Central memory CD8-positive, alpha-beta T cell (primary cell): Measurements from ENCODE around the gene MT3.
"Not testable (repeated sequence)": the region's sequence is repeated elsewhere in the genome, so short reads cannot be mapped to it uniquely, and the experiment has no call there.

ENCODE experiments used
- ATAC-seq: fragments of 150-1000 bp; cut with Tn5 transposase; replicated peaks from 2 replicates; pipeline ENCODE4 v1.10.0; 2022; ENCODE audit warnings: mild to moderate bottlenecking, moderate FRiP score, moderate number of reproducible peaks; ENCODE audit not compliant: poor library complexity, severe bottlenecking; ENCODE audit errors: extremely low read depth
- DNase-seq, 2 donors: peaks; one replicate each; pipeline ENCODE4 v3.0.0; 2021; ENCODE audit warnings: low spot score in 2 of 2
- H3K27ac Mint-ChIP-seq: one replicate; pipeline ENCODE4 v1.8.0; 2022; ENCODE audit warnings: low read depth, mild to moderate bottlenecking, moderate library complexity, mixed read lengths
- H3K27me3 Mint-ChIP-seq: one replicate; pipeline ENCODE4 v1.8.0; 2022; ENCODE audit warnings: mixed read lengths
- H3K36me3 Mint-ChIP-seq: one replicate; pipeline ENCODE4 v1.8.0; 2022; ENCODE audit warnings: mild to moderate bottlenecking, moderate library complexity, mixed read lengths; ENCODE audit not compliant: insufficient read depth
- H3K4me1 Mint-ChIP-seq: one replicate; pipeline ENCODE4 v1.8.0; 2022; ENCODE audit warnings: mixed read lengths
- H3K4me3 Mint-ChIP-seq: one replicate; pipeline ENCODE4 v1.8.0; 2022; ENCODE audit warnings: mild to moderate bottlenecking, moderate library complexity, mixed read lengths
- H3K9me3 Mint-ChIP-seq: one replicate; pipeline ENCODE4 v1.8.0; 2022; ENCODE audit warnings: mixed read lengths

Gene MT3

GRCh38 chr16:56617212-56618085 lies 28.1 kb downstream of the MT3 start:
- H3K27ac Mint-ChIP-seq, result no peak overlapping the region
- peaks cover 14% of the 10 kb centered on the region for H3K27me3 Mint-ChIP-seq
- ATAC-seq (no peak), DNase-seq (no peak)
- H3K36me3 Mint-ChIP-seq, result no peaks in the 10 kb centered on the region
- H3K4me1 Mint-ChIP-seq, result no peaks in the 10 kb centered on the region
- H3K9me3 Mint-ChIP-seq, result no peaks in the 10 kb centered on the region
- H3K4me3 Mint-ChIP-seq, result peak overlapping the region; percentile 53

DNA sequence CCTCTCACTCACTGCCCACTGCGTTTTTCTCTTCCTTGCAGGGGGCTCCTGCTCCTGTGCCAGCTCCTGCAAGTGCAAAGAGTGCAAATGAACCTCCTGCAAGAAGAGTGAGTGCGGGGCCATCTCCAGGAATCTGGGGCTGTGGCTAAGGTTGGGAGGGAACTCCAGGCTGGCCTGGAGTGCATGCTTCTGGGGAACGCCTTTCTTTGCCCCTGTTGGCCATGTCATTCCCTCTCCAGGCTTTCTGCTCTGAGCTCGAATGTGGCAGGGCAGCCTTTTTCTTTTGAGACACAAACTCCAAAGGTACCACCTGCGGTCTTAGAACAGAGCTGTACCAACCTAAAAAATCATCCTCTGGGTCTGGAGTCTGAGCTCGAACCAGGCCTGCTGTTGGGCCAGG lies 28.8 kb downstream of the MT3 start:
- Mint-ChIP-seq H3K4me1 (no peaks in the 10 kb centered on the region), H3K27ac (no peak overlapping the region), H3K4me3 (no peak overlapping the region), H3K36me3 (no peaks in the 10 kb centered on the region), H3K9me3 (no peaks in the 10 kb centered on the region), H3K27me3 (peaks cover 14% of the 10 kb centered on the region)
- ATAC-seq, result no peak
- no peak for DNase-seq

DNA sequence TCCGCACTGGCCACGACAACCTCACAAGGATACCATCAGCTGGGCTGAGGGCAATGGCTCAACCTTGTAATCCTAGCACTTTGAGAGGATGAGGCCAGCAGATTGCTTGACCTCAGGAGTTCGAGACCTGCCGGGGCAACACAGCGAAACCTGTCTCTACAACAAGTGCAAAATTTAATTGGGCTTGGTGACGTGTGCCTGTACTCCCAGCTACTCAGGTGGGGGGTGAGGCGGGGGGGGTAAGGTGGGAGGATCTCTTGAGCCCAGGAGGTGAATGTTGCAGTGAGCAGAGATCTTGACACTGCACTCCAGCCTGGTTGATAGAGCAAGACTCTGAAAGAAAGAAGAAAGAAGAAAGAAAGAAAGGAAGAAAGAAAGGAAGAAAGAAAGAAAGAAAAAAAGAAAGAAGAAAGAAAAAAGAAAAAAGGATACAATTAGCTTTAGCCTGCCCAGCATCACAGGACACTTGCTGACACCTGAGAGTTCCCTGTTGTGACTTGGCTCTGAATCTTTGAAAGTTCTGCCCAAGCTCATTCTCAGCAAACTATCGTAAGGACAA lies 31.1 kb downstream of the MT3 start:
- Mint-ChIP-seq H3K36me3 (peaks cover 2% of the 10 kb centered on the region), H3K27me3 (peaks cover 14% of the 10 kb centered on the region)
- no peak for ATAC-seq

DNA sequence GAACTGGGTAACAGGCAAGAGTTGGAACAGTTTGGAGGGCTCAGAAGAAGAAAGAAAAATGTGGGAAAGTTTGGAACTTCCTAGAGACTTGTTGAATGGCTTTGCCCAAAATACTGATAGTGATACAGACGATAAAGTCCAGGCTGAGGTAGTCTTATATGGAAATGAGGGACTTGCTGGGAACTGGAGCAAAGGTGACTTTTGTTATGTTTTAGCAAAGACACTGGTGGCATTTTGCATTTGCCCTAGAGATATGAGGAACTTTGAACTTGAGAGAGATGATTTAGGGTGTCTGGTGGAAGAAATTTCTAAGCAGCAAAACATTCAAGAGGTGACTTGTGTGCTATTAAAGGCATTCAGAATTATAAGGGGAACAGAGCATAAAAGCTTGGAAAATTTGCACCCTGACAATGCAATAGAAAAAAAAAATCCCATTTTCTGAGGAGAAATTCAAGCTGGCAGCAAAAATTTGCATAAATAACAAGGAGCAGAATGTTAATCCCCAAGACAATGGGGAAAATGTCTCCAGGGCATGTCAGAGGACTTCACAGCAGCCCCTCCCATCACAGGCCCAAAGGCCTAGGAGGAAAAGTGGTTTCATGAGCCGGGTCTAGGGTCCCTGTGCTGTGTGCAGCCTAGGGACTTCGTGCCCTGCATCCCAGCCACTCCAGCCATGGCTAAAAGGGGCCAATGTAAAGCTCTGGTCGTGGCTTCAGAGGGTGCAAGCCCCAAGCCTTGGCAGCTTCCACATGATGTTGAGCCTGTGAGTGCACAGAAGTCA lies 32.5 kb downstream of the MT3 start:
- H3K4me3 Mint-ChIP-seq, ATAC-seq, H3K27ac Mint-ChIP-seq, H3K9me3 Mint-ChIP-seq, DNase-seq, H3K36me3 Mint-ChIP-seq: not testable (repeated sequence)
- Mint-ChIP-seq H3K4me1 (peaks cover 15% of the 10 kb centered on the region), H3K27me3 (peaks cover 10% of the 10 kb centered on the region)

More for the DNA sequence above, 31.1 kb downstream of the MT3 start:
- H3K4me3 Mint-ChIP-seq, result no peak overlapping the region
- no peak for DNase-seq
- H3K27ac Mint-ChIP-seq, result no peak overlapping the region
- no peaks in the 10 kb centered on the region for H3K9me3 Mint-ChIP-seq
- H3K4me1 Mint-ChIP-seq, result peaks cover 8% of the 10 kb centered on the region

DNA sequence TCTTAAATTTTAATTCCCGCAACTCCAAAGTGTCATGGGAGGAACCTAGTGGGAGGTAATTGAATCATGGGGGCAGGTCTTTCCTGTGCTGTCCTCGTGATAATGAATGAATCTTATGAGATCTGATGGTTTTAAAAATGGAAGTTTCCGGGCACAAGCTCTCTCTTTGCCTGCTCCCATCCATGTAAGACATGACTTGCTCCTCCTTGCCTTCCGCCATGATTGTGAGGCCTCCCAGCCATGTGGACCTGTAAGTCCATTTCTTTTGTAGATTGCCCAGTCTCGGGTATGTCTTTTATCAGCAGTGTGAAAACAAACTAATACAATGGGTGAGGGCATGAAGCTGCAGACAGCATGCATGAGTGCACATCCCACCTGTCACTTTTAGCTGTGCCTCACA lies 33.9 kb downstream of the MT3 start:
- not testable (repeated sequence) for ATAC-seq

DNA sequence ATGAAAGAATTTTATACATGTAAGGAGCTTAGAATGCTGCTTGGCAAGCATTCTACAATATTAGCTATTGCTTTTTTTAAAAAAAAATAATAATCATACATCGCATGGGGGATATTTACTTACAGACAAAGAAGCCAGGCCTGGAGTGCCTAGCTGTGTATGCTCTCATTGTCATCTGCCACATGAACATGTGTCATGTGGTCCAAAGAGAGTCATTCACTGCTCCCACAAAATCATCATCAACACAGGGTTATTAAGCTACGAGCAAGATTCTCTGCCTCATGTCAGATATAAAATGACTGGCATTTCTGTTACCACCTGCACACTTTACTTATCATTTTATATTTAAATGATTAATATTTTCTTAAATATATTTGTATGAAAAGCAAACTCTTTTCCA lies 34.3 kb downstream of the MT3 start:
- peaks cover 15% of the 10 kb centered on the region for H3K4me1 Mint-ChIP-seq
- H3K27ac Mint-ChIP-seq, result no peak overlapping the region
- H3K9me3 Mint-ChIP-seq, result no peaks in the 10 kb centered on the region
- H3K4me3 Mint-ChIP-seq, result no peak overlapping the region
- H3K27me3 Mint-ChIP-seq, result no peaks in the 10 kb centered on the region
- ATAC-seq, result no peak
- DNase-seq, result no peak
- H3K36me3 Mint-ChIP-seq, result peaks cover 5% of the 10 kb centered on the region

More for the DNA sequence above, 33.9 kb downstream of the MT3 start:
- H3K27ac Mint-ChIP-seq, DNase-seq, H3K36me3 Mint-ChIP-seq, H3K27me3 Mint-ChIP-seq, H3K9me3 Mint-ChIP-seq, H3K4me3 Mint-ChIP-seq: not testable (repeated sequence)
- H3K4me1 Mint-ChIP-seq, result peaks cover 15% of the 10 kb centered on the region

GRCh38 chr16:56625140-56625942 lies 36.0 kb downstream of the MT3 start, which contains the start of gene MT1E:
TSS of gene MT1E (plus strand) at chr16:56625781. CDS start at chr16:56625852, 71 bp downstream.
- Mint-ChIP-seq H3K36me3 (peaks cover 5% of the 10 kb centered on the region), H3K27ac (peak within 1 kb of the TSS; percentile 91), H3K4me1 (peaks cover 15% of the 10 kb centered on the region), H3K9me3 (no peaks in the 10 kb centered on the region), H3K27me3 (peaks cover 1% of the 10 kb centered on the region), H3K4me3 (peak within 1 kb of the TSS; percentile 97)
- peak; percentile 98 for ATAC-seq
- peak in 1 of 2 donors; percentile 54 for DNase-seq

GRCh38 chr16:56625943-56626654 lies 36.8 kb downstream of the MT3 start:
- peak overlapping the region; percentile 91 for H3K27ac Mint-ChIP-seq
- H3K4me3 Mint-ChIP-seq, result peak overlapping the region; percentile 97
- no peak for DNase-seq
- no peaks in the 10 kb centered on the region for H3K9me3 Mint-ChIP-seq
- peaks cover 15% of the 10 kb centered on the region for H3K4me1 Mint-ChIP-seq
- peaks cover 5% of the 10 kb centered on the region for H3K36me3 Mint-ChIP-seq
- peak; percentile 13 for ATAC-seq
- peaks cover 9% of the 10 kb centered on the region for H3K27me3 Mint-ChIP-seq

DNA sequence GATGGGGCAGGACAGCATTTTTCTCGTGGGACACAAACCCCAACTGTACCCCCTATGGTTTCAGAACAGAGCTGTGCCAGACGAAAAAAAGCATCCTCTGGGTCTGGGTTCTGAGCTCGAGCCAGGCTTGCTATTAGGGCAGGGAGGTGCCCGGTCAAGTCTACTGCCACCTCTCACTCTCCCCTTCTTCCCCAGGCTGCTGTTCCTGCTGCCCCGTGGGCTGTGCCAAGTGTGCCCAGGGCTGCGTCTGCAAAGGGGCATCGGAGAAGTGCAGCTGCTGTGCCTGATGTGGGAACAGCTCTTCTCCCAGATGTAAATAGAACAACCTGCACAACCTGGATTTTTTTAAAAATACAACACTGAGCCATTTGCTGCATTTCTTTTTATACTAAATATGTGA lies 37.4 kb downstream of the MT3 start:
- Mint-ChIP-seq H3K27ac (no peak overlapping the region), H3K27me3 (peaks cover 15% of the 10 kb centered on the region)

DNA sequence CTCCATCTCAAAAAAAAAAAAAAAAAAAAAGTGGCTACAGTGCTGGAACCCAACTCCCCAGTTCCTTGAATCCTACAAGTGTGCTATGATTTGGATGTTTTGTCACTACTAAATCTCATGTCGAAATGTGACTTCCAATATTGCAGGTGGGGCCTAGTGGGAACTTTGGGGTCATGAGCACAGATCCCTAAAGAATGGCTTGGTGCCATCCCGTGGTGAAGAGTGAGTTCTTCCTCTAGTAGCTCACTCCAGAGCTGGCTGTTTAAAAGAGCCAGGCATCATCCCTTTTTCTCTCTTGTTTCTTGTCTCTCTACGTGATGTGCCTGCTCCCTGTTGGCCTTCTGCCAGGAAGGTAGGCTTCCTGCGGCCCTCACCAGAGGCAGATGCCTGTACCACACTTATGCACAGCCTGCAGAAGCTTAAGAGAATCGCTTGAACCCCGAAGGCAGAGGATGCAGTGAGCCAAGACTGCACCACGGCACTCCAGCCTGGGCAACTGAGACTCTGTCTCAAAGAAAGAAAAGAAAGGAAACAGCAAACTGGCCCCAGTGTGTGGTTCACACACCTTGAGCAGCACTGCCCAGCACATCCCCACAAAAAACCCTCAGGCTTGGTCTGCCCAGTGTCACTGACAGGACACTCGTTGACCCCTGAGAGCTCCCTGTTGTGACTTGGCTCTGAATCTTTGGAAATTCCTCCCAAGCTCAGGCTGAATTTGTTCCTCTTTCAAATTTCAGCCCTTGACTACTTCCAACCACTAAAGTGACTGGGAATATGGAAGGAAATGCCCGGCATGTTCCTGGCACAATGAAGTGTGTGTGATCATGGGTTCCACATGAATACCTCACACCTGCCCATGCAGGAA lies 39.4 kb downstream of the MT3 start:
- H3K4me1 Mint-ChIP-seq, result peaks cover 20% of the 10 kb centered on the region
- H3K9me3 Mint-ChIP-seq, result no peaks in the 10 kb centered on the region
- peaks cover 5% of the 10 kb centered on the region for H3K36me3 Mint-ChIP-seq
- ATAC-seq (no peak), DNase-seq (no peak)
- H3K27me3 Mint-ChIP-seq, result peaks cover 35% of the 10 kb centered on the region
- no peak overlapping the region for H3K4me3 Mint-ChIP-seq
- H3K27ac Mint-ChIP-seq, result no peak overlapping the region

More for the DNA sequence above, 37.4 kb downstream of the MT3 start:
- Mint-ChIP-seq H3K4me3 (peak overlapping the region; percentile 97), H3K4me1 (peaks cover 16% of the 10 kb centered on the region), H3K36me3 (peaks cover 5% of the 10 kb centered on the region), H3K9me3 (no peaks in the 10 kb centered on the region)
- ATAC-seq, result no peak
- DNase-seq, result no peak

DNA sequence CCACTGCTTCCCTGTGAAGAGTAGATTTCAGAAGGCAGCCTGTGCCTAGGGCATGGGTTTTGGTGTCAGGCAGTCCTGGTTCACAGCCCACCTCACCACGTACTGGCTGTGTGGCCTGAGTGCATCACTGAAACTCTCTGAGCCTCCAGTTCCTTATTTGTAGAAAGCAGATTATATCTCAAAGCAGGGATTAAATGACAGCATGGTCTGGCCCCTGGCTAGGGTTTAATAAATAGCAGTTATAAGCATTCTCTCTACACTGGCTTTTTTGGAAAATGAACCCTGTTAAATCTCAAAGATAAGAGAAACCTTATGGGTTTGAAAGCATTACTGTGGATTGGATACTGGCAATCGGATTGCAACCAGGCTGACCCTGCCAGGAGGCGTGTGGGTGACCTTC lies 40.2 kb downstream of the MT3 start:
- Mint-ChIP-seq H3K27me3 (peaks cover 43% of the 10 kb centered on the region), H3K36me3 (peaks cover 5% of the 10 kb centered on the region), H3K4me1 (peaks cover 20% of the 10 kb centered on the region), H3K27ac (no peak overlapping the region), H3K9me3 (no peaks in the 10 kb centered on the region), H3K4me3 (no peak overlapping the region)
- no peak for ATAC-seq
- DNase-seq, result no peak
